ENCODE results near the gene ARIH2.

DNA sequence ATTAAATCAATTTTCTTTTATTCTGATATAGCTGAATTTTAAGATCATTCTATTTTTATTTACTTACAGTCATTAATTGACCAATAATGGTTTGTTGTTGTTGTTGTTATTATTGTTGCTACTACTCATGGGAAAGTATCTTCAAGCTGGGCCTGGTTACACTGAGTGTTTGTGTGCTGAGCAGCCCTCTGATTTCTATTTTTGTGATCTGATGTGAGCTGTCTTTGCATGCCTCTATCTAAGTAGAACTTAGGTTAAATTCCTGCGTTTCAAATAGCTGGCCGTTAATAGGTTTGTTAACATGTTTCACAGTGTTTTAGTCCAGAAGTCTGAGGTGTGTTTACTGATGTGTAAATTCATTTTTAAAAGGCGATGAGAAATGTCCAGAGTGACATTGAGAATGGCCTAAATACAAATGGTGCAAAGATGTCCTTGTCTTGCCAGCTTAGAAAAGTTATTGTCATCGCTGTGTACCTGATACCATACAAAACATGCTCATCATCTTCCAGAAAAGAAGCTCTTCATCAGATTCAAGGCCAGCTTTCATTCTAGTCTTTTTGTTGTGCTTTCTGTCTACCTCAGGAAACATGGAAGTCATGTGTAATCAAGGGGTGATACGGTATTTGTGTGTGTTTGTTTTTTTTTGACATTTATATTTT, 15.8 kb downstream of the ARIH2 start:
- TF ChIP-seq POLR2A (IDR thresholded peaks at IDR 0.05; ENCODE audit: low read length) (no peak), GATA1 (IDR thresholded peaks at IDR 0.05; ENCODE audit: low read depth, low read length) (no peak)

Data from erythroblast (primary cell).